ENCODE results near the gene GFI1. TPM values are rescaled to one million over a fixed set of nuclear protein-coding genes. Genes with fewer than 3 reads are reported as not detected.
A peak's percentile ranks its signal among the peaks of the same experiment; 100 is the strongest.

Gene GFI1
- total RNA-seq, 2 donors from 2014 or later = 0.20 to 0.24 TPM

- 1 to 2% methylated on average over 25 to 62 of the region's 62 CpGs for WGBS, 2 experiments (ENCODE audit: insufficient coverage in 1 of 2, insufficient read length in 1 of 2)
- H3K9ac ChIP-seq (ENCODE audit: extremely low read depth, low read length, poor library complexity, severe bottlenecking) = no peak overlapping the region
- H3K4me3 ChIP-seq (ENCODE audit: low read length) = peak overlapping the region; percentile 73
- Mint-ChIP-seq H3K9me3 (no peaks in the 10 kb centered on the region), H3K4me3 (peak overlapping the region; percentile 60), H3K4me1 (peaks cover 32% of the 10 kb centered on the region), H3K27me3 (ENCODE audit: insufficient read depth) (peaks cover 93% of the 10 kb centered on the region), H3K27ac (no peak overlapping the region), H3K36me3 (ENCODE audit: low read depth) (no peaks in the 10 kb centered on the region)
- H3K27ac ChIP-seq (ENCODE audit: low read depth, low read length) = no peak overlapping the region
- peaks cover 19% of the 10 kb centered on the region for H3K4me1 ChIP-seq (ENCODE audit: control insufficient read depth, insufficient read depth, low read length)
- H3K27me3 ChIP-seq (ENCODE audit: control insufficient read depth, insufficient read depth, low read length, poor library complexity, severe bottlenecking) = peaks cover 99% of the 10 kb centered on the region
- no peaks in the 10 kb centered on the region for H3K36me3 ChIP-seq (ENCODE audit: control insufficient read depth, insufficient read depth, low read length)
- H3K9me3 ChIP-seq (ENCODE audit: control insufficient read depth, low read length) = no peaks in the 10 kb centered on the region
- no peak for TF ChIP-seq CTCF (conservative IDR thresholded peaks at IDR 0.05)
- peak; percentile 82 for DNase-seq
These were observed 3.8 kb downstream of the GFI1 start for GRCh38 chr1:92482665-92483609.

GRCh38 chr1:92481971-92482664 is 4.6 kb downstream of the GFI1 start:
- Mint-ChIP-seq H3K27me3 (ENCODE audit: insufficient read depth) (peaks cover 93% of the 10 kb centered on the region), H3K9me3 (no peaks in the 10 kb centered on the region), H3K4me3 (peak overlapping the region; percentile 60), H3K4me1 (peaks cover 32% of the 10 kb centered on the region), H3K27ac (no peak overlapping the region), H3K36me3 (ENCODE audit: low read depth) (no peaks in the 10 kb centered on the region)
- DNase-seq = peak; percentile 66
- WGBS, 2 experiments (ENCODE audit: insufficient coverage in 1 of 2, insufficient read length in 1 of 2) = 4% methylated on average over 28 to 39 of the region's 39 CpGs
- no peak for TF ChIP-seq CTCF (conservative IDR thresholded peaks at IDR 0.05)
- H3K27me3 ChIP-seq (ENCODE audit: control insufficient read depth, insufficient read depth, low read length, poor library complexity, severe bottlenecking) = peaks cover 99% of the 10 kb centered on the region
- H3K36me3 ChIP-seq (ENCODE audit: control insufficient read depth, insufficient read depth, low read length) = no peaks in the 10 kb centered on the region
- H3K9me3 ChIP-seq (ENCODE audit: control insufficient read depth, low read length) = no peaks in the 10 kb centered on the region
- peaks cover 19% of the 10 kb centered on the region for H3K4me1 ChIP-seq (ENCODE audit: control insufficient read depth, insufficient read depth, low read length)
- no peak overlapping the region for H3K27ac ChIP-seq (ENCODE audit: low read depth, low read length)
- no peak overlapping the region for H3K9ac ChIP-seq (ENCODE audit: extremely low read depth, low read length, poor library complexity, severe bottlenecking)
- H3K4me3 ChIP-seq (ENCODE audit: low read length) = peak overlapping the region; percentile 73

GRCh38 chr1:92481599-92481925 is 5.2 kb downstream of the GFI1 start:
- peaks cover 19% of the 10 kb centered on the region for H3K4me1 ChIP-seq (ENCODE audit: control insufficient read depth, insufficient read depth, low read length)
- 5 to 9% methylated on average over 6 to 11 of the region's 12 CpGs for WGBS, 2 experiments (ENCODE audit: insufficient coverage in 1 of 2, insufficient read length in 1 of 2)

More at GRCh38 chr1:92481599-92481925, 5.2 kb downstream of the GFI1 start:
- Histone ChIP-seq H3K27me3 (ENCODE audit: control insufficient read depth, insufficient read depth, low read length, poor library complexity, severe bottlenecking) (peaks cover 99% of the 10 kb centered on the region), H3K4me3 (ENCODE audit: low read length) (peak overlapping the region; percentile 73), H3K27ac (ENCODE audit: low read depth, low read length) (no peak overlapping the region), H3K9ac (ENCODE audit: extremely low read depth, low read length, poor library complexity, severe bottlenecking) (no peak overlapping the region), H3K36me3 (ENCODE audit: control insufficient read depth, insufficient read depth, low read length) (no peaks in the 10 kb centered on the region), H3K9me3 (ENCODE audit: control insufficient read depth, low read length) (no peaks in the 10 kb centered on the region)
- Mint-ChIP-seq H3K27me3 (ENCODE audit: insufficient read depth) (peaks cover 95% of the 10 kb centered on the region), H3K9me3 (no peaks in the 10 kb centered on the region), H3K4me3 (peak overlapping the region; percentile 60), H3K36me3 (ENCODE audit: low read depth) (no peaks in the 10 kb centered on the region), H3K4me1 (peaks cover 32% of the 10 kb centered on the region), H3K27ac (no peak overlapping the region)
- DNase-seq = no peak
- TF ChIP-seq CTCF (conservative IDR thresholded peaks at IDR 0.05) = no peak
